ENCODE results near the gene PTPRZ1. TPM values are rescaled to one million over a fixed set of nuclear protein-coding genes. Genes with fewer than 3 reads are reported as not detected.

PTPRZ1 gene
- total RNA-seq, 5 donors from 2014 or later (not counting 1 experiment from before 2014, with no cell fraction given): 0.19 to 0.23 TPM; not detected in 3

DNA sequence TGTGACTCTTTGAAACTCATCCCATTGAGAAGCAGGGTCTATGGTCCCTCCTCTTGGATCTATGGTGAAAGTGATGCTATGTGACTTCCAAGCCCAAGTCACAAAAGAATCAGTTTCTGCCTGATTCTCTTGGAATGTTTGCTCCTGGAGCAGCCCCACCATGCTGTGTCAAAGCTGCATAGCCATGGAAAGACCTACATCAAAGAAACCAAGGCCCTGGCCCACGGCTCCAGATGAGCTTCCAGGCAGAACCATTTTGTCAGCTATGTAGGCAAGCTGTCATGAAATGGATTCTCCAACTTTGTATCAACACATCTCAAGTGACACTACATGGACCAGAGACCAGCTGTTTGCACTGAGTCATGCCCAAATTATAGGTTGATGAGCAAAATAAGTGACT is 194.1 kb downstream of the PTPRZ1 start:
- Mint-ChIP-seq H3K36me3 (no peaks in the 10 kb centered on the region), H3K4me1 (no peaks in the 10 kb centered on the region), H3K4me3 (no peak overlapping the region), H3K27ac (no peak overlapping the region), H3K27me3 (peaks cover 0 to 4% of the 10 kb centered on the region in 2 donors), H3K9me3 (peaks cover 0 to 3% (median 0%) of the 10 kb centered on the region in 3 donors)
- H3K9me3 ChIP-seq: no peaks in the 10 kb centered on the region
- no peak overlapping the region for H3K4me3 ChIP-seq (ENCODE audit: control insufficient read depth in 1 of 2, extremely low read depth in 1 of 2, low read length in 1 of 2)
- ATAC-seq (replicated peaks in 1 of 4) (no peak), DNase-seq (no peak)
- ChIA-PET CTCF (no interaction called here), POLR2A (no interaction called here)
- H3K36me3 ChIP-seq (ENCODE audit: control insufficient read depth in 2 of 2, extremely low read depth in 1 of 2, insufficient read depth in 1 of 2, low read length in 1 of 2): no peaks in the 10 kb centered on the region
- no peaks in the 10 kb centered on the region for H3K4me1 ChIP-seq (ENCODE audit: control insufficient read depth in 1 of 2, extremely low read depth in 1 of 2, insufficient read depth in 2 of 2, low read length in 2 of 2)
- H3K27ac ChIP-seq (ENCODE audit: low read length): no peak overlapping the region
- no peaks in the 10 kb centered on the region for H3K27me3 ChIP-seq (replicated peaks in 1 of 2; ENCODE audit: control insufficient read depth in 2 of 2, extremely low read depth in 1 of 2, insufficient read depth in 2 of 2, low read length in 1 of 2)
- no CpG with 5 or more reads among the region's 1 CpG for WGBS (ENCODE audit: insufficient coverage)

DNA sequence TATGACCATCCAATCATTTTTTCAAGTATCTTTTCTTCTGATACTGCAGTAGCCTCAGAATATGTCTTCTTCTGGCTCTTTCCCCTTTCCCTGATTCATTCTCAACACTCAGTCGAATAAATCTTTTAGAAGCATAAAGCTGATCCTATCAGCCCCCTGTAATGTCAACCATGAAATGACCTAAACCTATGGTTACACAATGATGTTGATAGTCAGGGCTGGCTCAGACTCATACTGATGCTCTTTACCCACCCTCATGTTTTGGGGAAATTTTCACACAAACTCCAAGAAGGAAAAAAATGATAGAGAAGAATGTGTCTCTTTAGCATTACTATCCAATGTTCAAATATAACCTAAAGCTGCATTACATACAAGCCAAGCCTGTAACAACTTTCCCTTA is 195.1 kb downstream of the PTPRZ1 start:
- Histone ChIP-seq H3K36me3 (ENCODE audit: control insufficient read depth in 2 of 2, extremely low read depth in 1 of 2, insufficient read depth in 1 of 2, low read length in 1 of 2) (no peaks in the 10 kb centered on the region), H3K4me1 (ENCODE audit: control insufficient read depth in 1 of 2, extremely low read depth in 1 of 2, insufficient read depth in 2 of 2, low read length in 2 of 2) (no peaks in the 10 kb centered on the region), H3K9me3 (no peaks in the 10 kb centered on the region), H3K27ac (ENCODE audit: low read length) (no peak overlapping the region), H3K27me3 (replicated peaks in 1 of 2; ENCODE audit: control insufficient read depth in 2 of 2, extremely low read depth in 1 of 2, insufficient read depth in 2 of 2, low read length in 1 of 2) (no peaks in the 10 kb centered on the region), H3K4me3 (ENCODE audit: control insufficient read depth in 1 of 2, extremely low read depth in 1 of 2, low read length in 1 of 2) (no peak overlapping the region)
- Mint-ChIP-seq H3K9me3 (peaks cover 0 to 3% (median 0%) of the 10 kb centered on the region in 3 donors), H3K4me1 (no peaks in the 10 kb centered on the region), H3K36me3 (no peaks in the 10 kb centered on the region), H3K27ac (no peak overlapping the region), H3K27me3 (peaks cover 0 to 4% of the 10 kb centered on the region in 2 donors), H3K4me3 (no peak overlapping the region)
- CTCF ChIA-PET: no interaction called here
- WGBS (ENCODE audit: insufficient coverage): 40% methylated on average over 1 of the region's 1 CpG
- POLR2A ChIA-PET: no interaction called here
- ATAC-seq (replicated peaks in 1 of 4): no peak
- DNase-seq: no peak

DNA sequence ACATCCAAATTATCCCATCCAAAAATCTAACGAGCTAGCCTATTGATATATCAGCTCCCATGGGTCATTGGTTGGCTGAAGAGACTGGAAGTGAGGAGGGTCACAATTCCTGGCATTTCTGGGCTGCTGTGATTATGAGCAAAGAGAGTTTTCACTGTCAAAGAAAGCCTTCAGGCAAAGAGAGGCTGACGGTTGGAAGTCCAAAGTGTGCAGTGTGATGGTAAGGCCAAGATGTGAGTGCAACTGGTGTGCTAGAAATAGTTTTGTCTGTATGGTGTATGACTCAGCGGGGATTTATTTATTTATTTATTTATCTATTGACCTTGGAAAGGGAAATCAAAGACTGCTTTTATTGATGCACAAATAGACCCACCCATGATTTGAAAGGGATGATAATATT is 196.0 kb downstream of the PTPRZ1 start:
- peaks cover 0 to 4% of the 10 kb centered on the region in 2 donors for H3K27me3 Mint-ChIP-seq
- POLR2A ChIA-PET: no interaction called here
- no peak overlapping the region for H3K4me3 Mint-ChIP-seq
- H3K4me1 Mint-ChIP-seq: no peaks in the 10 kb centered on the region
- WGBS (ENCODE audit: insufficient coverage): no CpG with 5 or more reads among the region's 3 CpGs
- Histone ChIP-seq H3K9me3 (no peaks in the 10 kb centered on the region), H3K36me3 (ENCODE audit: control insufficient read depth in 2 of 2, extremely low read depth in 1 of 2, insufficient read depth in 1 of 2, low read length in 1 of 2) (no peaks in the 10 kb centered on the region), H3K27me3 (replicated peaks in 1 of 2; ENCODE audit: control insufficient read depth in 2 of 2, extremely low read depth in 1 of 2, insufficient read depth in 2 of 2, low read length in 1 of 2) (no peaks in the 10 kb centered on the region), H3K4me1 (ENCODE audit: control insufficient read depth in 1 of 2, extremely low read depth in 1 of 2, insufficient read depth in 2 of 2, low read length in 2 of 2) (no peaks in the 10 kb centered on the region), H3K27ac (ENCODE audit: low read length) (no peak overlapping the region), H3K4me3 (ENCODE audit: control insufficient read depth in 1 of 2, extremely low read depth in 1 of 2, low read length in 1 of 2) (no peak overlapping the region)
- no peaks in the 10 kb centered on the region for H3K36me3 Mint-ChIP-seq
- H3K9me3 Mint-ChIP-seq: peaks cover 0 to 3% (median 0%) of the 10 kb centered on the region in 3 donors
- no peak for ATAC-seq (replicated peaks in 1 of 4)
- DNase-seq: no peak
- CTCF ChIA-PET: no interaction called here
- H3K27ac Mint-ChIP-seq: no peak overlapping the region

DNA sequence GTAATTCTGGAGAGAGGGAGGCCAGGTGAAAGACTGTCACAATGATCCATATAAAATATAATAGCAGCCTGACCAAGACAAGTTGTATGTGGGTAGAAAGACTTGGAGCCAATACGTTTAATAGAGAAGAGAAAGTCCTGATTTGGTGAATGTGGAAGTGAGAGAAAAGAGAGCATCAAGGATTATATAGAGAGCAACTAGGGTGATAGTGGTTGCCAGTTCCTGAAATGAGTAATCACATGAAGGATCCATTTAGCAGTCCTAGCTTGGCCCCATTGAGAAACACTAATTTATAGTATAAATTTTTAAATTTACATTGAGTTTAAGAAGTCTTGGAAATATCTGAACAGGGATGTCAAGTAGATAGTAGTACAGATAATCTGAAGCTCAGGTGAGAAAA is 197.1 kb downstream of the PTPRZ1 start:
- no peaks in the 10 kb centered on the region for H3K36me3 ChIP-seq (ENCODE audit: control insufficient read depth in 2 of 2, extremely low read depth in 1 of 2, insufficient read depth in 1 of 2, low read length in 1 of 2)
- H3K27me3 ChIP-seq (replicated peaks in 1 of 2; ENCODE audit: control insufficient read depth in 2 of 2, extremely low read depth in 1 of 2, insufficient read depth in 2 of 2, low read length in 1 of 2): no peaks in the 10 kb centered on the region
- Mint-ChIP-seq H3K27ac (no peak overlapping the region), H3K36me3 (no peaks in the 10 kb centered on the region), H3K9me3 (peaks cover 0 to 4% (median 3%) of the 10 kb centered on the region in 3 donors), H3K27me3 (peaks cover 0 to 2% of the 10 kb centered on the region in 2 donors), H3K4me1 (no peaks in the 10 kb centered on the region), H3K4me3 (no peak overlapping the region)
- POLR2A ChIA-PET: no interaction called here
- H3K4me1 ChIP-seq (ENCODE audit: control insufficient read depth in 1 of 2, extremely low read depth in 1 of 2, insufficient read depth in 2 of 2, low read length in 2 of 2): no peaks in the 10 kb centered on the region
- no peak overlapping the region for H3K27ac ChIP-seq (ENCODE audit: low read length)
- CTCF ChIA-PET: no interaction called here
- WGBS (ENCODE audit: insufficient coverage): 0% methylated on average over 1 of the region's 1 CpG
- DNase-seq: no peak
- H3K4me3 ChIP-seq (ENCODE audit: control insufficient read depth in 1 of 2, extremely low read depth in 1 of 2, low read length in 1 of 2): no peak overlapping the region
- no peak for ATAC-seq (replicated peaks in 1 of 4)
- no peaks in the 10 kb centered on the region for H3K9me3 ChIP-seq

DNA sequence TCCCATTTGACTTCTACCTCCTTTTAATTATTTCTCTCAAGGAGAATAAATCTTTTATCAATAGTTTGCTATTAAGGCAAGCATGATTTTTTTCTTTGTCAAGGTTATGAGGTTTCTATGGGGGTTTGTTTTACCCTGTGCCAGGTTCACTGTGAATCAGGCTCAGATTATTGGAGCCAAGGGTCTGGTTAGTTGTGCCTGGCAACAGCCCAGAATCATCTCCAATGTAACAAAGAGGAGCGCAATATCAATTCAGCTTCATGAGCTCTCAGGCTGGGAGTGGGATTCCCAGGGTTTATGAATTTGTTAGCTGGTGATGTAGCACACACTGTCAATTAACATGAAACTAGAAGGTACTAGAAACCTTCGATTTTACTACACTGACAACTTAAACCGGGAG is 197.9 kb downstream of the PTPRZ1 start:
- WGBS (ENCODE audit: insufficient coverage): no CpG with 5 or more reads among the region's 3 CpGs
- H3K4me3 Mint-ChIP-seq: no peak overlapping the region
- no peaks in the 10 kb centered on the region for H3K27me3 Mint-ChIP-seq
- no peak overlapping the region for H3K27ac Mint-ChIP-seq
- H3K4me1 Mint-ChIP-seq: no peaks in the 10 kb centered on the region
- Histone ChIP-seq H3K9me3 (no peaks in the 10 kb centered on the region), H3K27me3 (replicated peaks in 1 of 2; ENCODE audit: control insufficient read depth in 2 of 2, extremely low read depth in 1 of 2, insufficient read depth in 2 of 2, low read length in 1 of 2) (no peaks in the 10 kb centered on the region), H3K27ac (ENCODE audit: low read length) (no peak overlapping the region), H3K4me3 (ENCODE audit: control insufficient read depth in 1 of 2, extremely low read depth in 1 of 2, low read length in 1 of 2) (no peak overlapping the region), H3K36me3 (ENCODE audit: control insufficient read depth in 2 of 2, extremely low read depth in 1 of 2, insufficient read depth in 1 of 2, low read length in 1 of 2) (no peaks in the 10 kb centered on the region), H3K4me1 (ENCODE audit: control insufficient read depth in 1 of 2, extremely low read depth in 1 of 2, insufficient read depth in 2 of 2, low read length in 2 of 2) (no peaks in the 10 kb centered on the region)
- DNase-seq (no peak), ATAC-seq (replicated peaks in 1 of 4) (no peak)
- no peaks in the 10 kb centered on the region for H3K36me3 Mint-ChIP-seq
- ChIA-PET POLR2A (no interaction called here), CTCF (no interaction called here)
- peaks cover 3 to 7% (median 5%) of the 10 kb centered on the region in 3 donors for H3K9me3 Mint-ChIP-seq

DNA sequence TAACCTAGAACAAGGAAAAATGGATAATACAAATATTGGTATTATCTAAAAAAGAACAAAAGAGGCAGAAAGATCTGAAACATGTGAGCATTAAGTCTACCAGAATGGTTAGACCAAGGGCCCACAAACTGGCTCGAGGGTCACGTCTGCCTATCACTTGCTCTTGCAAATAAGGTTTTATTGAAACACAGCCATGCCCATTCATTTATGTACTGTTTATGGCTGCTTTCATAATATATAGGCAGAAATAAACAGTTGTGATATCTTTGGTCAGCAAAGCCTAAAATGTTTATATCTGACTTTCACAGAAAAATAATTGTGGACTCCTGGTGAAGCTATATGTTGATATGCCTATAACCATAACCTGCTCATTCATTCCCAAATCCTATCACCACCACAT is 199.3 kb downstream of the PTPRZ1 start:
- no peaks in the 10 kb centered on the region for H3K4me1 ChIP-seq (ENCODE audit: control insufficient read depth in 1 of 2, extremely low read depth in 1 of 2, insufficient read depth in 2 of 2, low read length in 2 of 2)
- no peak for ATAC-seq (replicated peaks in 1 of 4)
- peaks cover 4% of the 10 kb centered on the region for H3K36me3 Mint-ChIP-seq

DNA sequence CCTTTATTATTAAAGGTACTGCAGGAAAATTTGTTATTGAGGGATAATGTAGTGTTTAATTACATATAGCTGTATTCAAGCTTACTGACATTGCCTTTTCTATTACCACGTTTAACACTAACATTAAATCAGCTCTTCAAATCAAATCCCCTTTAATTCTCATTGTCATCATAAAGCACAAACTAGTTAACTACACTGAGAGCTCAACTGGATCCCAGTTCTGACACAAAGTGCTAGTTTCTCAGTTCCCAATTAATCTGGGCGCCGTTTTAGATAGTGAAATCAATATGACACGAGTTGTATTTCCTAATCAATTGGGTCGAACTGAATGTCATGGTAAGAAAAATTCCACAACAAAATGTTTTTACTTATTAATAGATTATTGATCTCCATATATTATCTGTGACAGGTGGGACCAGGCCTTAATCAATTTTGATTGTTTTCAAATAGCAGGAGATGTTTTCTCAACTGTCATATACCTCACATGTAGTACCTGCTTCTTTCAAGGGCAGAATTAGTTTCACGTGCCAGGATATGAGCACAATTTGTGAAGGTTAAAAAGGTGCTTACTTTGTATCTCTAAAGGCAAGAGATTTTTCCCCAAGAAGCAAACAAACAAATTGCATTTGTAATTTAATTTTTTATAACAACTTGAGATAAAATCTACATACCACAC is 200.1 kb downstream of the PTPRZ1 start:
- peaks cover 4% of the 10 kb centered on the region for H3K36me3 Mint-ChIP-seq
- no peaks in the 10 kb centered on the region for H3K36me3 ChIP-seq (ENCODE audit: control insufficient read depth in 2 of 2, extremely low read depth in 1 of 2, insufficient read depth in 1 of 2, low read length in 1 of 2)
- H3K9me3 Mint-ChIP-seq: peaks cover 3 to 5% (median 5%) of the 10 kb centered on the region in 3 donors
- H3K27me3 Mint-ChIP-seq: no peaks in the 10 kb centered on the region
- H3K27ac ChIP-seq (ENCODE audit: low read length): no peak overlapping the region
- no peaks in the 10 kb centered on the region for H3K4me1 ChIP-seq (ENCODE audit: control insufficient read depth in 1 of 2, extremely low read depth in 1 of 2, insufficient read depth in 2 of 2, low read length in 2 of 2)
- H3K27me3 ChIP-seq (replicated peaks in 1 of 2; ENCODE audit: control insufficient read depth in 2 of 2, extremely low read depth in 1 of 2, insufficient read depth in 2 of 2, low read length in 1 of 2): no peaks in the 10 kb centered on the region
- H3K4me3 Mint-ChIP-seq: no peak overlapping the region
- H3K4me1 Mint-ChIP-seq: no peaks in the 10 kb centered on the region
- ATAC-seq (replicated peaks in 1 of 4): no peak
- no peak for DNase-seq
- no peak overlapping the region for H3K27ac Mint-ChIP-seq
- ChIA-PET CTCF (no interaction called here), POLR2A (no interaction called here)
- no CpG with 5 or more reads among the region's 6 CpGs for WGBS (ENCODE audit: insufficient coverage)
- no peaks in the 10 kb centered on the region for H3K9me3 ChIP-seq
- H3K4me3 ChIP-seq (ENCODE audit: control insufficient read depth in 1 of 2, extremely low read depth in 1 of 2, low read length in 1 of 2): no peak overlapping the region

More for the DNA sequence above, 199.3 kb downstream of the PTPRZ1 start:
- Histone ChIP-seq H3K4me3 (ENCODE audit: control insufficient read depth in 1 of 2, extremely low read depth in 1 of 2, low read length in 1 of 2) (no peak overlapping the region), H3K27me3 (replicated peaks in 1 of 2; ENCODE audit: control insufficient read depth in 2 of 2, extremely low read depth in 1 of 2, insufficient read depth in 2 of 2, low read length in 1 of 2) (no peaks in the 10 kb centered on the region), H3K9me3 (no peaks in the 10 kb centered on the region), H3K36me3 (ENCODE audit: control insufficient read depth in 2 of 2, extremely low read depth in 1 of 2, insufficient read depth in 1 of 2, low read length in 1 of 2) (no peaks in the 10 kb centered on the region), H3K27ac (ENCODE audit: low read length) (no peak overlapping the region)
- Mint-ChIP-seq H3K4me3 (no peak overlapping the region), H3K27ac (no peak overlapping the region), H3K4me1 (no peaks in the 10 kb centered on the region), H3K27me3 (no peaks in the 10 kb centered on the region), H3K9me3 (peaks cover 3 to 7% (median 5%) of the 10 kb centered on the region in 3 donors)
- no CpG with 5 or more reads among the region's 2 CpGs for WGBS (ENCODE audit: insufficient coverage)
- DNase-seq: no peak
- ChIA-PET POLR2A (no interaction called here), CTCF (no interaction called here)
